Peyer's patch (tissue), 4 donors: ENCODE results near the gene ARRB1. TPM values are rescaled to one million over a fixed set of nuclear protein-coding genes. Genes with fewer than 3 reads are reported as not detected.

Experiments used
- DNase-seq, 3 donors: peaks; one replicate each; pipeline ENCODE4 v3.0.0-alpha.2; 2017 to 2019
- H3K27ac ChIP-seq, 4 donors: fragments of 200-600 bp; sonication (generic); one replicate each; pipeline ENCODE4 v1.5.1; 2016 to 2019
- H3K27me3 ChIP-seq, 2 donors: fragments of 200-600 bp; sonication (generic); one replicate each; pipeline ENCODE4 v1.5.1; 2019
- H3K36me3 ChIP-seq, 3 donors: fragments of 200-600 bp; sonication (generic); one replicate each; pipeline ENCODE4 v1.5.1; 2016 to 2019
- H3K4me1 ChIP-seq, 4 donors: fragments of 200-600 bp; sonication (generic); one replicate each; pipeline ENCODE4 v1.5.1; 2016 to 2019
- H3K4me3 ChIP-seq, 4 donors: fragments of 200-600 bp; sonication (generic); 1 replicate in 3 of 4; 2 replicates in 1 of 4; pipeline ENCODE4 v1.5.1; 2016 to 2019; ENCODE audit warnings: mild to moderate bottlenecking in 1 of 4
- H3K9me3 ChIP-seq, 4 donors: fragments of 200-600 bp; sonication (generic); one replicate each; pipeline ENCODE4 v1.5.1; 2016 to 2019; ENCODE audit warnings: mild to moderate bottlenecking in 1 of 4
- CTCF ChIP-seq, 6 experiments: fragments of 450-650 bp in 4 of 6; fragments of 200-600 bp in 2 of 6; sonication (generic) in 1 of 6; IDR thresholded peaks; one replicate each; pipeline ENCODE4 v1.5.1; 2017 to 2019; ENCODE audit warnings: antibody characterized with exemption in 6 of 6, mild to moderate bottlenecking in 3 of 6, moderate library complexity in 1 of 6
- POLR2A ChIP-seq, 2 donors: fragments of 450-650 bp; IDR thresholded peaks; one replicate each; pipeline ENCODE4 v1.5.1; 2017; ENCODE audit warnings: antibody characterized with exemption in 2 of 2, mild to moderate bottlenecking in 2 of 2, moderate library complexity in 2 of 2
- total RNA-seq, 4 donors: library from RNA; depleted of rRNA; stranded (reverse); fragments of >200 nt; gene quantifications; one replicate each; pipeline ENCODE4 v1.1.0, GENCODE V29; 2016

Gene ARRB1
- total RNA-seq = 100 to 1,000 TPM in 2 of 4 donors, 10 to 100 TPM in 2; 45.4 to 136 (median 90.6) TPM

GRCh38 chr11:75351541-75351790 lies at the start of gene ARRB1:
Gene ARRB1, minus strand, starts transcription at chr11:75351661. Its CDS starts 54 bp downstream, at chr11:75351607.
- Histone ChIP-seq H3K27me3 (no peaks in the 10 kb centered on the region), H3K27ac (peak within 1 kb of the TSS; percentile 81 to 95 (median 90)), H3K36me3 (no peaks in the 10 kb centered on the region), H3K4me3 (peak within 1 kb of the TSS; percentile 58 to 88 (median 69)), H3K9me3 (no peaks in the 10 kb centered on the region), H3K4me1 (peaks cover 6 to 56% (median 9%) of the 10 kb centered on the region in 4 donors)
- no peak for DNase-seq
- no peak for TF ChIP-seq POLR2A (IDR thresholded peaks at IDR 0.05)
- TF ChIP-seq CTCF (IDR thresholded peaks at IDR 0.05) = peak in 3 of 6 experiments; percentile 14 to 20 (median 16)

GRCh38 chr11:75400146-75400865 lies 48.8 kb upstream of the ARRB1 start:
- Histone ChIP-seq H3K4me1 (peaks cover 0 to 34% (median 5%) of the 10 kb centered on the region in 4 donors), H3K27ac (peak overlapping the region; percentile 85 to 97 (median 88)), H3K9me3 (no peaks in the 10 kb centered on the region), H3K4me3 (peak overlapping the region; percentile 57 to 91 (median 78)), H3K27me3 (no peaks in the 10 kb centered on the region), H3K36me3 (peaks cover 0 to 42% (median 0%) of the 10 kb centered on the region in 3 donors)
- no peak for DNase-seq
- TF ChIP-seq POLR2A (IDR thresholded peaks at IDR 0.05) = no peak
- TF ChIP-seq CTCF (IDR thresholded peaks at IDR 0.05) = no peak

- H3K4me3 ChIP-seq = peak within 1 kb of the TSS; percentile 57 to 91 (median 78)
- H3K36me3 ChIP-seq = peaks cover 0 to 34% (median 0%) of the 10 kb centered on the region in 3 donors
- DNase-seq = peak; percentile 94 to 97 (median 95)
- peaks cover 0 to 34% (median 5%) of the 10 kb centered on the region in 4 donors for H3K4me1 ChIP-seq
- H3K27ac ChIP-seq = peak within 1 kb of the TSS; percentile 85 to 97 (median 88)
- no peaks in the 10 kb centered on the region for H3K9me3 ChIP-seq
- H3K27me3 ChIP-seq = no peaks in the 10 kb centered on the region
- TF ChIP-seq POLR2A (IDR thresholded peaks at IDR 0.05) (peak; percentile 75 to 94), CTCF (IDR thresholded peaks at IDR 0.05) (peak in 3 of 6 experiments; percentile 15 to 35 (median 29))
These were observed 48.1 kb upstream of the ARRB1 start, which contains the start of gene RPS3 for GRCh38 chr11:75399344-75400145. Gene RPS3, plus strand, starts transcription at chr11:75399518. Its CDS starts 30 bp downstream, at chr11:75399548.

- TF ChIP-seq POLR2A (IDR thresholded peaks at IDR 0.05) (no peak), CTCF (IDR thresholded peaks at IDR 0.05) (no peak)
- no peak for DNase-seq
- H3K36me3 ChIP-seq = peaks cover 0 to 28% (median 0%) of the 10 kb centered on the region in 3 donors
- no peak overlapping the region for H3K27ac ChIP-seq
- no peak overlapping the region for H3K4me3 ChIP-seq
- no peaks in the 10 kb centered on the region for H3K27me3 ChIP-seq
- no peaks in the 10 kb centered on the region for H3K9me3 ChIP-seq
- H3K4me1 ChIP-seq = peaks cover 0 to 34% (median 5%) of the 10 kb centered on the region in 4 donors
These were observed 47.4 kb upstream of the ARRB1 start for GRCh38 chr11:75398906-75399305.

- Histone ChIP-seq H3K9me3 (no peaks in the 10 kb centered on the region), H3K4me1 (no peaks in the 10 kb centered on the region), H3K36me3 (no peaks in the 10 kb centered on the region), H3K27ac (no peak overlapping the region), H3K27me3 (no peaks in the 10 kb centered on the region), H3K4me3 (no peak overlapping the region)
- TF ChIP-seq POLR2A (IDR thresholded peaks at IDR 0.05) (no peak), CTCF (IDR thresholded peaks at IDR 0.05) (no peak)
- DNase-seq = no peak
These were observed 42.8 kb upstream of the ARRB1 start for GRCh38 chr11:75394085-75394840.
